H9 (cell line): ENCODE data around the gene SH3BP1. TPM values are rescaled to one million over a fixed set of nuclear protein-coding genes. Genes with fewer than 3 reads are reported as not detected.

Experiments used
- DNase-seq: peaks from one replicate; pipeline ENCODE4 v3.0.0-alpha.2; 2017
- H2AFZ ChIP-seq: one replicate; pipeline ENCODE4 v1.6.1; 2013; ENCODE audit warnings: mild to moderate bottlenecking, low read length, control low read depth, moderate library complexity
- H2AK5ac ChIP-seq: 2 replicates; pipeline ENCODE4 v1.6.1; 2013; ENCODE audit warnings: low read length, control low read depth, mixed read lengths; ENCODE audit not compliant: insufficient read length
- H2BK120ac ChIP-seq: one replicate; pipeline ENCODE4 v1.6.1; 2013; ENCODE audit warnings: low read depth, mild to moderate bottlenecking, low read length, control low read depth, inconsistent platforms; ENCODE audit not compliant: poor library complexity, severe bottlenecking
- H2BK12ac ChIP-seq: 2 replicates; pipeline ENCODE4 v1.6.1; 2013; ENCODE audit warnings: low read length, control low read depth, mixed read lengths, low read depth; ENCODE audit not compliant: insufficient read length
- H2BK15ac ChIP-seq: 2 replicates; pipeline ENCODE4 v1.6.1; 2013; ENCODE audit warnings: low read depth, low read length, control low read depth
- H2BK20ac ChIP-seq: one replicate; pipeline ENCODE4 v1.6.1; 2013; ENCODE audit warnings: low read depth, mild to moderate bottlenecking, low read length, control low read depth, inconsistent platforms; ENCODE audit not compliant: poor library complexity, severe bottlenecking
- H2BK5ac ChIP-seq: 2 replicates; pipeline ENCODE4 v1.6.1; 2013; ENCODE audit warnings: low read length, control low read depth, mixed read lengths; ENCODE audit not compliant: insufficient read length
- H3K14ac ChIP-seq: 2 replicates; pipeline ENCODE4 v1.6.1; 2013; ENCODE audit warnings: low read length, control low read depth; ENCODE audit not compliant: insufficient read depth
- H3K18ac ChIP-seq: 2 replicates; pipeline ENCODE4 v1.6.1; 2013; ENCODE audit warnings: low read depth, mild to moderate bottlenecking, mixed read lengths, low read length, control low read depth; ENCODE audit not compliant: insufficient read length
- H3K23ac ChIP-seq: 2 replicates; pipeline ENCODE4 v1.6.1; 2013; ENCODE audit warnings: low read length, control low read depth, mixed read lengths, low read depth; ENCODE audit not compliant: insufficient read length
- H3K23me2 ChIP-seq: 2 replicates; pipeline ENCODE4 v1.6.1; 2013; ENCODE audit warnings: low read depth, mild to moderate bottlenecking, mixed read lengths, low read length, control low read depth; ENCODE audit not compliant: insufficient read length, poor library complexity, severe bottlenecking
- H3K27ac ChIP-seq: 2 replicates; pipeline ENCODE4 v1.5.1; 2013; ENCODE audit warnings: low read length, control low read depth, mixed read lengths, low read depth; ENCODE audit not compliant: insufficient read length
- H3K27me3 ChIP-seq: 2 replicates; pipeline ENCODE4 v1.6.1; 2013; ENCODE audit warnings: low read length, control low read depth, inconsistent platforms; ENCODE audit not compliant: insufficient read depth
- H3K4ac ChIP-seq: 2 replicates; pipeline ENCODE4 v1.6.1; 2013; ENCODE audit warnings: low read depth, mild to moderate bottlenecking, control low read depth, inconsistent platforms, low read length, moderate library complexity
- H3K4me1 ChIP-seq: 2 replicates; pipeline ENCODE4 v1.6.1; 2013; ENCODE audit warnings: low read length, control low read depth, inconsistent platforms; ENCODE audit not compliant: insufficient read depth
- H3K4me2 ChIP-seq: 2 replicates; pipeline ENCODE4 v1.6.1; 2013; ENCODE audit warnings: low read length, control low read depth, mixed read lengths; ENCODE audit not compliant: insufficient read length, insufficient read depth
- H3K56ac ChIP-seq: 2 replicates; pipeline ENCODE4 v1.6.1; 2013; ENCODE audit warnings: low read depth, mild to moderate bottlenecking, mixed read lengths, low read length, control low read depth; ENCODE audit not compliant: insufficient read length
- H3K79me1 ChIP-seq: 2 replicates; pipeline ENCODE4 v1.6.1; 2013; ENCODE audit warnings: low read depth, mild to moderate bottlenecking, moderate library complexity, low read length, control low read depth, inconsistent platforms; ENCODE audit not compliant: insufficient read depth, poor library complexity, severe bottlenecking
- H3K79me2 ChIP-seq: 2 replicates; pipeline ENCODE4 v1.6.1; 2013; ENCODE audit warnings: low read length, control low read depth, inconsistent platforms; ENCODE audit not compliant: insufficient read depth
- H3K9ac ChIP-seq: 2 replicates; pipeline ENCODE4 v1.6.1; 2013; ENCODE audit warnings: low read length, control low read depth, mixed read lengths; ENCODE audit not compliant: insufficient read length; ENCODE audit errors: extremely low read depth
- H3K9me3 ChIP-seq: one replicate; pipeline ENCODE4 v1.6.1; 2013; ENCODE audit warnings: low read depth, low read length, inconsistent platforms; ENCODE audit not compliant: control insufficient read depth
- H3T11ph ChIP-seq: one replicate; pipeline ENCODE4 v1.6.1; 2013; ENCODE audit warnings: mild to moderate bottlenecking, low read length, control low read depth, inconsistent platforms
- H4K20me1 ChIP-seq: one replicate; pipeline ENCODE4 v1.6.1; 2013; ENCODE audit not compliant: control insufficient read depth, insufficient read length, insufficient read depth
- H4K5ac ChIP-seq: 2 replicates; pipeline ENCODE4 v1.6.1; 2013; ENCODE audit warnings: low read depth, mild to moderate bottlenecking, mixed read lengths, low read length, control low read depth; ENCODE audit not compliant: insufficient read length
- H4K8ac ChIP-seq: replicated peaks from 2 replicates; pipeline ENCODE4 v1.6.1; 2013; ENCODE audit warnings: low read length, control low read depth, mixed read lengths, low read depth; ENCODE audit not compliant: insufficient read length
- H4K91ac ChIP-seq: 2 replicates; pipeline ENCODE4 v1.6.1; 2013; ENCODE audit warnings: low read depth, mild to moderate bottlenecking, moderate library complexity, mixed read lengths, low read length, control low read depth; ENCODE audit not compliant: insufficient read length
- H3K27ac Mint-ChIP-seq, 3 experiments: 2 replicates in 2 of 3; 3 replicates in 1 of 3; pipeline ENCODE4 v1.8.0; 2020 to 2021; ENCODE audit warnings: mixed read lengths in 3 of 3, mild to moderate bottlenecking in 1 of 3, moderate library complexity in 1 of 3
- H3K27me3 Mint-ChIP-seq: 2 replicates; pipeline ENCODE4 v1.8.0; 2021; ENCODE audit warnings: low read depth, mild to moderate bottlenecking, moderate library complexity, mixed read lengths
- H3K36me3 Mint-ChIP-seq, 3 experiments: 2 replicates in 2 of 3; 3 replicates in 1 of 3; pipeline ENCODE4 v1.8.0; 2020 to 2021; ENCODE audit warnings: low read depth in 3 of 3, mixed read lengths in 3 of 3; ENCODE audit not compliant: insufficient read depth in 1 of 3
- H3K4me1 Mint-ChIP-seq, 2 experiments: 2 replicates each; pipeline ENCODE4 v1.8.0; 2020; ENCODE audit warnings: mixed read lengths in 2 of 2
- H3K4me3 Mint-ChIP-seq, 2 experiments: 2 replicates in 1 of 2; 3 replicates in 1 of 2; pipeline ENCODE4 v1.8.0; 2020 to 2021; ENCODE audit warnings: mild to moderate bottlenecking in 2 of 2, mixed read lengths in 2 of 2, moderate library complexity in 1 of 2
- H3K9me3 Mint-ChIP-seq, 2 experiments: 2 replicates in 1 of 2; 3 replicates in 1 of 2; pipeline ENCODE4 v1.8.0; 2020; ENCODE audit warnings: mild to moderate bottlenecking in 2 of 2, mixed read lengths in 2 of 2, moderate library complexity in 1 of 2
- WGBS: extraction: QIAGEN DNeasy Blood & Tissue Kit; methylation state at CpG from one replicate; pipeline ENCODE4 v1.1.7; 2013; ENCODE audit warnings: missing lambda C conversion rate, low lambda C conversion rate, mixed read lengths; ENCODE audit not compliant: insufficient read length; ENCODE audit errors: extremely low coverage; 5-methylcytosine and 5-hydroxymethylcytosine counted together
- total RNA-seq: library from RNA; stranded (reverse); gene quantifications from 2 replicates; pipeline ENCODE4 v1.2.1, GENCODE V29; 2021
- TF ChIP-seq, protein P1 (sequence below): fragments of 200-600 bp; sonication (generic); conservative IDR thresholded peaks from 3 replicates; pipeline ENCODE4 v1.8.0; 2021; ENCODE audit warnings: antibody characterized with exemption, mild to moderate bottlenecking

SH3BP1 gene
- total RNA-seq, 1 experiment from 2014 or later: 33.6 TPM

DNA sequence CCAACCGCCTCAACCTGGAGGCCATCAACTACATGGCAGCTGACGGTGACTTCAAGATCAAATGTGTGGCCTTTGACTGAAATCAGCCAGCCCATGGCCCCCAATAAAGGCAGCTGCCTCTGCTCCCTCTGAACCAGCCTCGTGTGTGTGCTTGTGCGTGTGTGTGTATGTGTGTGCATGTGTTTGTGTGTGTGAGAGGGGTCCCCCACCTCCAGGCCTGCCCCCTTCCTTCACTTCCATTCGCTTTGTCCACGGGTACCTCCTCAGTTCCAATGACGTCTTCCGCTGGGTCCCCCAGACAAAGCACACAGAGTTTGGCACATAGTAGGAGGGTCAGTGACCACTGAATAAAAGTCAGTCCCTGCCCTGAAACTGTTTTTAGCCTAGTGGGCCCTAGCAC lies 40.2 kb downstream of the SH3BP1 start:
- Histone ChIP-seq H2AFZ (no peak overlapping the region), H2BK5ac (no peak overlapping the region), H3K56ac (no peak overlapping the region), H3K9ac (no peak overlapping the region), H2AK5ac (no peak overlapping the region), H3K9me3 (no peaks in the 10 kb centered on the region), H4K8ac (no peak overlapping the region), H3K79me1 (no peaks in the 10 kb centered on the region), H4K20me1 (no peaks in the 10 kb centered on the region), H3K4ac (no peak overlapping the region), H2BK120ac (no peak overlapping the region), H3K4me2 (no peak overlapping the region), H3K23ac (no peak overlapping the region), H3T11ph (no peak overlapping the region), H2BK12ac (no peak overlapping the region), H4K5ac (no peak overlapping the region), H3K27ac (no peak overlapping the region), H3K27me3 (no peaks in the 10 kb centered on the region), H3K14ac (no peak overlapping the region), H3K4me1 (no peaks in the 10 kb centered on the region), H2BK20ac (no peak overlapping the region), H3K23me2 (peaks cover 3% of the 10 kb centered on the region), H3K79me2 (no peaks in the 10 kb centered on the region), H4K91ac (no peak overlapping the region), H3K18ac (no peak overlapping the region), H2BK15ac (no peak overlapping the region)
- WGBS: no CpG with 5 or more reads among the region's 8 CpGs
- no peak overlapping the region; a peak in 2 of 5 replicates for H3K4me3 Mint-ChIP-seq
- H3K27me3 Mint-ChIP-seq: peaks cover 4% of the 10 kb centered on the region
- peaks cover 5 to 21% of the 10 kb centered on the region in 2 experiments for H3K4me1 Mint-ChIP-seq
- TF ChIP-seq, protein P1, sequence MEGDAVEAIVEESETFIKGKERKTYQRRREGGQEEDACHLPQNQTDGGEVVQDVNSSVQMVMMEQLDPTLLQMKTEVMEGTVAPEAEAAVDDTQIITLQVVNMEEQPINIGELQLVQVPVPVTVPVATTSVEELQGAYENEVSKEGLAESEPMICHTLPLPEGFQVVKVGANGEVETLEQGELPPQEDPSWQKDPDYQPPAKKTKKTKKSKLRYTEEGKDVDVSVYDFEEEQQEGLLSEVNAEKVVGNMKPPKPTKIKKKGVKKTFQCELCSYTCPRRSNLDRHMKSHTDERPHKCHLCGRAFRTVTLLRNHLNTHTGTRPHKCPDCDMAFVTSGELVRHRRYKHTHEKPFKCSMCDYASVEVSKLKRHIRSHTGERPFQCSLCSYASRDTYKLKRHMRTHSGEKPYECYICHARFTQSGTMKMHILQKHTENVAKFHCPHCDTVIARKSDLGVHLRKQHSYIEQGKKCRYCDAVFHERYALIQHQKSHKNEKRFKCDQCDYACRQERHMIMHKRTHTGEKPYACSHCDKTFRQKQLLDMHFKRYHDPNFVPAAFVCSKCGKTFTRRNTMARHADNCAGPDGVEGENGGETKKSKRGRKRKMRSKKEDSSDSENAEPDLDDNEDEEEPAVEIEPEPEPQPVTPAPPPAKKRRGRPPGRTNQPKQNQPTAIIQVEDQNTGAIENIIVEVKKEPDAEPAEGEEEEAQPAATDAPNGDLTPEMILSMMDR: no peak
- DNase-seq: no peak
- H3K9me3 Mint-ChIP-seq: no peaks in the 10 kb centered on the region
- H3K36me3 Mint-ChIP-seq: no peaks in the 10 kb centered on the region; a peak in 1 of 7 replicates
- no peak overlapping the region for H3K27ac Mint-ChIP-seq
